WI38 (cell line): ENCODE results near the gene GSE1.

Experiments
- H3K4me3 ChIP-seq: 2 replicates; pipeline ENCODE4 v1.5.1; 2011; ENCODE audit warnings: low read depth, mild to moderate bottlenecking, control low read depth, low read length
- CTCF ChIP-seq: IDR thresholded peaks from 2 replicates; pipeline ENCODE4 v1.5.1; 2012; ENCODE audit warnings: low read depth, mild to moderate bottlenecking, control low read depth, low read length

Gene GSE1

GRCh38 chr16:85717393-85718152 lies 104.5 kb downstream of the GSE1 start:
- TF ChIP-seq CTCF, result peak; percentile 41
- no peak overlapping the region for H3K4me3 ChIP-seq

GRCh38 chr16:85718153-85718477 lies 105.0 kb downstream of the GSE1 start:
- no peak overlapping the region for H3K4me3 ChIP-seq
- no peak for TF ChIP-seq CTCF

- TF ChIP-seq CTCF, result no peak
- H3K4me3 ChIP-seq, result no peak overlapping the region
These were observed 105.6 kb downstream of the GSE1 start for GRCh38 chr16:85718682-85719081.

- TF ChIP-seq CTCF, result no peak
- H3K4me3 ChIP-seq, result no peak overlapping the region
These were observed 106.6 kb downstream of the GSE1 start for GRCh38 chr16:85719605-85720301.

GRCh38 chr16:85720302-85720637 lies 107.1 kb downstream of the GSE1 start:
- H3K4me3 ChIP-seq, result no peak overlapping the region
- TF ChIP-seq CTCF, result no peak

- TF ChIP-seq CTCF, result no peak
These were observed 109.2 kb downstream of the GSE1 start for GRCh38 chr16:85722128-85722893.

More at GRCh38 chr16:85722128-85722893, 109.2 kb downstream of the GSE1 start:
- H3K4me3 ChIP-seq, result no peak overlapping the region
